ENCODE results near the gene GATD1.
A peak's percentile ranks its signal among the peaks of the same experiment; 100 is the strongest.

GATD1 gene

DNA sequence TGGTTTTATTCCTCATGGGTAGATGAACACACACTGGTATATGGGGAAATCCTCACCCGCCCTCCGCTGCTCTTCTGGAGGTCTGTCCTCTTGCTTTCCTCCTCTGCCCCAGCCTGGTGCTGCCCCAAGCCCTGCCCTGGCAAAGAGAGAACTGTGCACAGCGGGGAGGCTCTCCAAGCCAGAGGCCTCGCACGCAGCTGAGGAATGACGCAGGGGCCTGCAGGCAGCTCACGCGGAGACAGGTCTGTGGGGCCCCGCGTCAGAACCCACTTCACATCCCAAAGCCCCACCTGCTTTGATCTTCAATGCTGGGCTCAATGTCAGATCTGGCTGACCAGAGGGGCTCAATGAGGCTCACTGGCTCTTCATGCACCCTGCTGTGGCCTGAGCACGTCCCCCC is 10.0 kb downstream of the GATD1 start:
- Histone ChIP-seq H3K4me3 (ENCODE audit: low read depth, low read length) (no peak overlapping the region), H3K27me3 (ENCODE audit: insufficient read depth, low read depth, severe bottlenecking) (no peaks in the 10 kb centered on the region), H3K36me3 (peaks cover 85% of the 10 kb centered on the region), H3K27ac (no peak overlapping the region), H3K9me3 (ENCODE audit: severe bottlenecking) (no peaks in the 10 kb centered on the region)
- TF ChIP-seq, protein P1, sequence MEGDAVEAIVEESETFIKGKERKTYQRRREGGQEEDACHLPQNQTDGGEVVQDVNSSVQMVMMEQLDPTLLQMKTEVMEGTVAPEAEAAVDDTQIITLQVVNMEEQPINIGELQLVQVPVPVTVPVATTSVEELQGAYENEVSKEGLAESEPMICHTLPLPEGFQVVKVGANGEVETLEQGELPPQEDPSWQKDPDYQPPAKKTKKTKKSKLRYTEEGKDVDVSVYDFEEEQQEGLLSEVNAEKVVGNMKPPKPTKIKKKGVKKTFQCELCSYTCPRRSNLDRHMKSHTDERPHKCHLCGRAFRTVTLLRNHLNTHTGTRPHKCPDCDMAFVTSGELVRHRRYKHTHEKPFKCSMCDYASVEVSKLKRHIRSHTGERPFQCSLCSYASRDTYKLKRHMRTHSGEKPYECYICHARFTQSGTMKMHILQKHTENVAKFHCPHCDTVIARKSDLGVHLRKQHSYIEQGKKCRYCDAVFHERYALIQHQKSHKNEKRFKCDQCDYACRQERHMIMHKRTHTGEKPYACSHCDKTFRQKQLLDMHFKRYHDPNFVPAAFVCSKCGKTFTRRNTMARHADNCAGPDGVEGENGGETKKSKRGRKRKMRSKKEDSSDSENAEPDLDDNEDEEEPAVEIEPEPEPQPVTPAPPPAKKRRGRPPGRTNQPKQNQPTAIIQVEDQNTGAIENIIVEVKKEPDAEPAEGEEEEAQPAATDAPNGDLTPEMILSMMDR (IDR thresholded peaks at IDR 0.05; ENCODE audit: low read depth, low read length): no peak
- no peak for DNase-seq

DNA sequence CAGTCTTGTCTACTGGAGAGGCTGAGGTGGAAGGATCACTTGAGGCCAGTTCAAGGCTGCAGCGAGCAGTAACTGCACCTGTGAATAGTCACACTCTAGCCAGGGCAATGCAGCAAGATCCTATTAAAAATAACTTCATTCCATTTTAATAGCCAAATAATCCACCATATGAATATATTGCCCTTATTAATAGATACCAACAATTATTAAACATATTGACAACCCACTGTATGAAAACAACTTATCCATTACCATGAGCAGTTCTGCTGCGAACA is 10.4 kb downstream of the GATD1 start:
- no peak for DNase-seq
- H3K9me3 ChIP-seq (ENCODE audit: severe bottlenecking): no peaks in the 10 kb centered on the region
- H3K27ac ChIP-seq: no peak overlapping the region
- TF ChIP-seq, protein P1 (IDR thresholded peaks at IDR 0.05; ENCODE audit: low read depth, low read length): no peak
- no peaks in the 10 kb centered on the region for H3K27me3 ChIP-seq (ENCODE audit: insufficient read depth, low read depth, severe bottlenecking)
- peaks cover 89% of the 10 kb centered on the region for H3K36me3 ChIP-seq
- H3K4me3 ChIP-seq (ENCODE audit: low read depth, low read length): no peak overlapping the region

DNA sequence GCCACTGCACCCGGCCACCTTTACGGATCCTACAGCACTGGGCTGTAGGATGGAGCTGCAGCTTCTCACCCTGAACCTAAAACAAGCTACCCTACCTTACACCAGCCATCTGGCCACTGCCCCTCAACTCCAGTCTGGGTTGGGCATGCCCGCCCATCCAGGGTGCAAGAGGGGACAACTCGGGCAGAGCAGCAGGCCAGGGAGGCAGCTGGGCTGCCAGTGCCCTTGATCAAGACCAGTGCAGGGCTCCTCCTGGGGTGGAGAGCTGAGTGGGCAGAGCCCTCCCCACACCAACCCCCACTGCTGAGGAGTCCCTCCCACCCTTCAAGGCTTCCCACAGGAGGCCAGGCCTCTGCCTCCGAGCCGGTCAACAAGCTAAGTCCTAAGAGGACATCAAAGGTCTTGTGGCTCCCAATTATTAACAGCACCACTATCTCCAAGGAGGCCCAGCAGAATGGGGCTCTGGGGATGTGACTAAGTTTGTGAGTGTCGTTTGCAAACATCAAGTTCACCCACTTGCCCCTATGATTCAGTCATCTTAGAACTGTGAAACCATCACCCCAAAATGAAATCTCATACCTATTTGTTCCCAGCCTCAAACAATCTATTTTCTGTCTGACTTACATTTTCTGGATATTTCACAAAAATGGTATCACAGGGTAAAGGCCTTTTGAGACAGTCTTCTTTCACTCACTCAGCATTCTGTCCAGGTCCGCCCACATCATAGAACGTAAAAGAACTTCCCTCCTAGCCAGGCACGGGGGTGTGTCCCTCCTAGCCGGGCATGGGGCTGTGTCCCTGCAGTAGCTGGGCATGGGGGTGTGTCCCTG is 11.0 kb downstream of the GATD1 start:
- H3K9me3 ChIP-seq (ENCODE audit: severe bottlenecking): no peaks in the 10 kb centered on the region
- no peak overlapping the region; the same call in 1 of the 2 replicates for H3K27ac ChIP-seq
- TF ChIP-seq, protein P1 (IDR thresholded peaks at IDR 0.05; ENCODE audit: low read depth, low read length): no peak
- no peaks in the 10 kb centered on the region for H3K27me3 ChIP-seq (ENCODE audit: insufficient read depth, low read depth, severe bottlenecking)
- no peak overlapping the region for H3K4me3 ChIP-seq (ENCODE audit: low read depth, low read length)
- peaks cover 89% of the 10 kb centered on the region for H3K36me3 ChIP-seq
- DNase-seq: no peak

DNA sequence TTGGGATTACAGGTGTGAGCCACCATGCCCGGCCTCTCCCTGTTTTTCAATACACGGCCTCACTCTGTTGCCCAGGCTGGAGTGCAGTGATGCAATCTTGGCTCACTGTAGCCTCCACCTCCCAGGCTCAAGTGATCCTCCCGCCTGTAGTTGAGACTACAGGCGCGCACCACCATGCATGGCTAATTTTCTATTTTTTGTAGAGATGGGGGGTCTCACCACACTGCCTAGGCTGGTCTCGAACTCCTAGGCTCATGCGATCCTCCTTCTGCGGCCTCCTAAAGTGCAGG is 11.5 kb downstream of the GATD1 start:
- H3K27ac ChIP-seq: no peak overlapping the region
- no peaks in the 10 kb centered on the region for H3K9me3 ChIP-seq (ENCODE audit: severe bottlenecking)
- peaks cover 87% of the 10 kb centered on the region for H3K36me3 ChIP-seq
- no peak for DNase-seq
- TF ChIP-seq, protein P1 (IDR thresholded peaks at IDR 0.05; ENCODE audit: low read depth, low read length): no peak
- H3K4me3 ChIP-seq (ENCODE audit: low read depth, low read length): no peak overlapping the region
- no peaks in the 10 kb centered on the region for H3K27me3 ChIP-seq (ENCODE audit: insufficient read depth, low read depth, severe bottlenecking)

DNA sequence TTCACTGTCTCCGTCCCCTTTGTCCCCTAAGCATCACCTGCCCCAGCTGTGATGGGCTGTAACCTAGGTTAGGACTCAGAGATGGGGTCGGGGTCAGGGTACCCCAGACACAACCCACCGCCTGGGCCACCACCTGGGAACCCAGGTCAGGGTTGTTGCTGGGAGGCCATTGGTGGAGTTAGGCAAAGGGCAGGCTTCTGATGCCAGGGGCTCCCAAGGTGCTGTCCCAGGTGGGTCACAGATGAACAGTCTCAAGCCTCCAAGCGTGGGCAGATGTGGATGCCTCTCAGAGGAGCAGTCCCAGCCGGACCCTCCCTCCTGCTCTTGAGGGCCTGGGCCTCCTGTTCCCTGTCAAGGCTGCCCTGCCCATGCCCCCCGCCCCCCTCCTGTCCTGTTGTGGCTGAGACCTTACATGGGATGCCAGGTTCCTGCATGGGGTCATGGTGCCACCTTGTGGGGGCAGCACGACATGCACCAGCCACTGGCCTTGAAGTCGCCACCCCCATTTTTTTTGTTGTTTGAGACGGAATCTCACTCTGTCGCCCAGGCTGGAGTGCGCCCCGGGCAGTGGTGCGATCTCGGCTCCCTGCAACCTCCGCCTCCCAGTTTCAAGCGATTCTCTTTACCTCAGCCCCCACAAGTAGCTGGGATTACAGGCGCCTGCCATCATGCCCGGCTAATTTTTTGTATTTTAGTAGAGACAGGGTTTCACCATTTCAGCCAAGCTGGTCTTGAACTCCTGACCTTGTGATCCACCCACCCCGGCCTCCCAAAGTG is 12.1 kb downstream of the GATD1 start:
- peak; percentile 69 for DNase-seq
- H3K9me3 ChIP-seq (ENCODE audit: severe bottlenecking): no peaks in the 10 kb centered on the region
- no peak overlapping the region for H3K4me3 ChIP-seq (ENCODE audit: low read depth, low read length)
- peaks cover 85% of the 10 kb centered on the region for H3K36me3 ChIP-seq
- no peaks in the 10 kb centered on the region for H3K27me3 ChIP-seq (ENCODE audit: insufficient read depth, low read depth, severe bottlenecking)
- TF ChIP-seq, protein P1 (IDR thresholded peaks at IDR 0.05; ENCODE audit: low read depth, low read length): peak; percentile 72
- H3K27ac ChIP-seq: no peak overlapping the region
